ENCODE measurements around the gene SPEN.

DNA sequence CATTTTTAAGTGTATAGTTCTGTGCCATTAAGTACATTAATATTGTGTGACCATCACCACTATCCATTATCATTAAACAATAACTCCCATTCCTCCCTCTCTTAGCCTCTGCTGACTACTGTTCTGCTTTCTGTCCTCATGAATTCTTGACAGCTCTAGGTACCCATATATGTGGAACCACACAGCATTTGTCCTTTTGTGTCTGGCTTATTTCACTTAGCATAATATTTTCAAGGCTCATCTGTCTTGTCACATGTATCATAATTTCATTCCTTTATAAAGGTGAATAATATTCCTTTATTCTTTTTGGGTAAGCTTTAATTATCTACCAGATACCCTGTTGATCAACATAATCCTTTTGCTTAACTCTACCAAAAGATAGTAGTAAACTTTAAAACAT lies 47.7 kb downstream of the SPEN start:
- TF ChIP-seq, protein P1, sequence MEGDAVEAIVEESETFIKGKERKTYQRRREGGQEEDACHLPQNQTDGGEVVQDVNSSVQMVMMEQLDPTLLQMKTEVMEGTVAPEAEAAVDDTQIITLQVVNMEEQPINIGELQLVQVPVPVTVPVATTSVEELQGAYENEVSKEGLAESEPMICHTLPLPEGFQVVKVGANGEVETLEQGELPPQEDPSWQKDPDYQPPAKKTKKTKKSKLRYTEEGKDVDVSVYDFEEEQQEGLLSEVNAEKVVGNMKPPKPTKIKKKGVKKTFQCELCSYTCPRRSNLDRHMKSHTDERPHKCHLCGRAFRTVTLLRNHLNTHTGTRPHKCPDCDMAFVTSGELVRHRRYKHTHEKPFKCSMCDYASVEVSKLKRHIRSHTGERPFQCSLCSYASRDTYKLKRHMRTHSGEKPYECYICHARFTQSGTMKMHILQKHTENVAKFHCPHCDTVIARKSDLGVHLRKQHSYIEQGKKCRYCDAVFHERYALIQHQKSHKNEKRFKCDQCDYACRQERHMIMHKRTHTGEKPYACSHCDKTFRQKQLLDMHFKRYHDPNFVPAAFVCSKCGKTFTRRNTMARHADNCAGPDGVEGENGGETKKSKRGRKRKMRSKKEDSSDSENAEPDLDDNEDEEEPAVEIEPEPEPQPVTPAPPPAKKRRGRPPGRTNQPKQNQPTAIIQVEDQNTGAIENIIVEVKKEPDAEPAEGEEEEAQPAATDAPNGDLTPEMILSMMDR (conservative IDR thresholded peaks at IDR 0.05): no peak
- no peak for TF ChIP-seq ZFX (IDR thresholded peaks at IDR 0.05)

Data from C4-2B (cell line).